OCI-LY3 (cell line): ENCODE measurements around the gene DENND1C.

Source experiments
- H2AFZ ChIP-seq: fragments of 200-600, 300-600 bp; shearing (Covaris generic); 2 replicates; pipeline ENCODE4 v1.6.0; 2014; ENCODE audit warnings: antibody characterized with exemption, low read depth, low read length
- H3K27ac ChIP-seq: fragments of 200-600, 300-600 bp; sonication (generic); 2 replicates; pipeline ENCODE4 v1.5.1; 2014; ENCODE audit warnings: mild to moderate bottlenecking, low read length, moderate library complexity, mixed read lengths
- H3K27me3 ChIP-seq: fragments of 200-600, 300-600 bp; sonication (generic); 2 replicates; pipeline ENCODE4 v1.6.1; 2014; ENCODE audit warnings: low read depth, low read length, mixed read lengths
- H3K36me3 ChIP-seq: fragments of 200-600, 300-600 bp; sonication (generic); replicated peaks from 2 replicates; pipeline ENCODE3; 2014; ENCODE audit warnings: low read depth, low read length, mixed read lengths
- H3K4me1 ChIP-seq: fragments of 300-600, 200-600 bp; sonication (generic); 2 replicates; pipeline ENCODE4 v1.6.1; 2014; ENCODE audit warnings: low read length, mixed read lengths
- H3K4me2 ChIP-seq: fragments of 200-600, 300-600 bp; sonication (generic); 2 replicates; pipeline ENCODE4 v1.6.1; 2014; ENCODE audit warnings: low read length, mixed read lengths
- H3K4me3 ChIP-seq: fragments of 300-600, 200-600 bp; sonication (generic); 2 replicates; pipeline ENCODE4 v1.5.1; 2014; ENCODE audit warnings: antibody characterized with exemption, mild to moderate bottlenecking, low read length, moderate library complexity
- H3K79me2 ChIP-seq: fragments of 300-600, 200-600 bp; shearing (Covaris generic); 2 replicates; pipeline ENCODE4 v1.6.1; 2014; ENCODE audit warnings: mild to moderate bottlenecking, low read length, mixed read lengths
- H3K9ac ChIP-seq: fragments of 300-600, 200-600 bp; shearing (Covaris generic); 2 replicates; pipeline ENCODE4 v1.6.0; 2014; ENCODE audit warnings: mild to moderate bottlenecking, low read length, moderate library complexity
- H3K9me3 ChIP-seq: fragments of 200-600, 300-600 bp; shearing (Covaris generic); 2 replicates; pipeline ENCODE4 v1.6.1; 2014; ENCODE audit warnings: low read length, mixed read lengths; ENCODE audit not compliant: insufficient read depth
- H4K20me1 ChIP-seq: fragments of 200-600, 300-600 bp; sonication (generic); 2 replicates; pipeline ENCODE4 v1.6.1; 2016; ENCODE audit warnings: low read length, mixed read lengths; ENCODE audit not compliant: insufficient read depth
- CTCF ChIP-seq: fragments of 200-600, 300-600 bp; sonication (generic); IDR thresholded peaks from 2 replicates; pipeline ENCODE4 v1.5.1; 2014; ENCODE audit warnings: antibody characterized with exemption, low read length, low read depth
- EZH2phosphoT487 ChIP-seq: fragments of 200-600 bp; shearing (Covaris generic); IDR thresholded peaks from 2 replicates; pipeline ENCODE4 v1.6.1; 2018; ENCODE audit warnings: antibody characterized with exemption, mixed run types, low read depth

The DENND1C gene

GRCh38 chr19:6478815-6479214, 2.8 kb downstream of the DENND1C start:
- Histone ChIP-seq H3K4me3 (no peak overlapping the region), H3K9ac (no peak overlapping the region), H3K27ac (no peak overlapping the region), H4K20me1 (no peaks in the 10 kb centered on the region), H3K27me3 (no peaks in the 10 kb centered on the region), H3K4me1 (peaks cover 12% of the 10 kb centered on the region), H2AFZ (no peak overlapping the region), H3K4me2 (no peak overlapping the region), H3K36me3 (peaks cover 37% of the 10 kb centered on the region), H3K9me3 (no peaks in the 10 kb centered on the region), H3K79me2 (peaks cover 24% of the 10 kb centered on the region)
- no peak for TF ChIP-seq EZH2phosphoT487
- no peak for TF ChIP-seq CTCF

- peaks cover 7% of the 10 kb centered on the region for H3K4me1 ChIP-seq
- peaks cover 42% of the 10 kb centered on the region for H3K36me3 ChIP-seq
- no peak overlapping the region for H3K4me2 ChIP-seq
- H3K27ac ChIP-seq: no peak overlapping the region
- H4K20me1 ChIP-seq: no peaks in the 10 kb centered on the region
- H3K79me2 ChIP-seq: peaks cover 24% of the 10 kb centered on the region
- H3K9ac ChIP-seq: no peak overlapping the region
- TF ChIP-seq EZH2phosphoT487 (no peak), CTCF (no peak)
- no peaks in the 10 kb centered on the region for H3K9me3 ChIP-seq
- H3K4me3 ChIP-seq: no peak overlapping the region
- H2AFZ ChIP-seq: no peak overlapping the region
- no peaks in the 10 kb centered on the region for H3K27me3 ChIP-seq
These were observed 4.6 kb downstream of the DENND1C start for GRCh38 chr19:6476896-6477431.

- Histone ChIP-seq H3K27me3 (no peaks in the 10 kb centered on the region), H3K4me2 (no peak overlapping the region), H2AFZ (no peak overlapping the region), H3K4me3 (no peak overlapping the region), H3K4me1 (peaks cover 4% of the 10 kb centered on the region; the same call in 1 of the 2 replicates), H3K9ac (no peak overlapping the region), H4K20me1 (no peaks in the 10 kb centered on the region), H3K9me3 (no peaks in the 10 kb centered on the region), H3K79me2 (peaks cover 17% of the 10 kb centered on the region), H3K36me3 (peaks cover 42% of the 10 kb centered on the region), H3K27ac (no peak overlapping the region)
- TF ChIP-seq EZH2phosphoT487 (no peak), CTCF (no peak)
These were observed 5.3 kb downstream of the DENND1C start for GRCh38 chr19:6476155-6476895.

GRCh38 chr19:6475321-6476108, 6.1 kb downstream of the DENND1C start:
- Histone ChIP-seq H2AFZ (no peak overlapping the region), H3K9ac (no peak overlapping the region), H3K79me2 (peaks cover 9% of the 10 kb centered on the region), H3K4me3 (no peak overlapping the region), H4K20me1 (no peaks in the 10 kb centered on the region), H3K4me1 (no peaks in the 10 kb centered on the region; the same call in 1 of the 2 replicates), H3K27me3 (no peaks in the 10 kb centered on the region), H3K36me3 (peaks cover 46% of the 10 kb centered on the region), H3K27ac (no peak overlapping the region), H3K4me2 (no peak overlapping the region), H3K9me3 (no peaks in the 10 kb centered on the region)
- TF ChIP-seq EZH2phosphoT487: no peak
- no peak for TF ChIP-seq CTCF
